ENCODE data around the gene NRXN2.

DNA sequence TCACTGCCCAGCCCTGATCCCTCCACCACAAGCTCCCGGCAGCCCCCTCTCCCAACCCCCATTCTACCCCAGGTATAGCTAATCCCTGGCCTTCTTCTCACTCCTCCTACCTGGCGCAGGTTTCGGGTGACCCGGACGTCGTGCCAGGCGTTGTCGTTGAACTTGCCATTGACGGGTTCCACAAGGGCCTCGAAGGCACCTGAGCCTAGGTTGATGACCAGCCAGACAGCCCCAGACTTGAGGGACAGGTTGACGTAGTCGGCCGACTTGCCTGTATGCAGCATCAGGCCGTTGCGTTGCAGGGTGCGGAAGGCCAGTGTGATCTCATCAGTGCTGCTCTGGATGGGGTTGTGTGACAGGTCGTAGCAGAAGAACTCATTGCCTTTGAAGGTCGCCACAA is 37.5 kb downstream of the NRXN2 start:
- no peak for TF ChIP-seq POLR2AphosphoS5 (IDR thresholded peaks at IDR 0.05; ENCODE audit: borderline replicate concordance, low read depth, low read length)
- no peak for TF ChIP-seq EZH2 (IDR thresholded peaks at IDR 0.05)
- no peak for TF ChIP-seq FOXP2 (optimal IDR thresholded peaks at IDR 0.05; ENCODE audit: control extremely low read depth, extremely low read length, insufficient read depth)
